Tracheal epithelial cell (primary cell): ENCODE data around the gene PRH2. TPM values are rescaled to one million over a fixed set of nuclear protein-coding genes. Genes with fewer than 3 reads are reported as not detected.

Source experiments
- total RNA-seq: library from RNA; depleted of rRNA; stranded (reverse); fragments of >200 nt; gene quantifications from 2 replicates; pipeline ENCODE4 v1.2.1, GENCODE V29; 2014

PRH2 gene
- total RNA-seq, result not detected in 2 replicates

GRCh38 chr12:10928746-10929286 lies at the start of gene PRH2:
Gene PRH2, plus strand, starts transcription at chr12:10929236. Its CDS starts 38 bp downstream, at chr12:10929274.

GRCh38 chr12:10884086-10884725 lies 44.8 kb upstream of the PRH2 start, which contains the start of gene PRH1:
Gene PRH1, minus strand, starts transcription at chr12:10884255. Its CDS starts 38 bp downstream, at chr12:10884217.

DNA sequence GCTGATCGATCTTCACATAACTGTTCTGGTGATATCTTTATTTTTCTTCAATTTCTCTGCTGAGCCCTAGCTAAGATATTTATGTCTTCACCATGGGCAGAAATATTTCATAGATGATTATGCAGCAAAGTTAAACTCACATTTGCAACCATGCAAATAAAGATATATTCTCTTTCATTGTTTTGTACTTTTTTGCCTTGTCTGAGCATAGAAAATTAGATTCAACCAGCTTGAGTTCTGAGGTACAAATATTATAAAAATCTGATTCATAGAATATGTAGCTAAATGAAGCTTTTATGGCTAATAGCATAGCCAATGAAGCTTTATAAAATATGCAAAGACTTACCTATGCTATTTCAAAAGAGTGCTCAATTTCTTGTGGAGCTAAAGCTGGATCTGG lies 19.6 kb upstream of the PRH2 start, which contains the start of gene TAS2R13:
TAS2R13 (minus strand) TSS at position 101 of the 400 bp plus-strand sequence. CDS start 264 bp downstream, outside the sequence.

DNA sequence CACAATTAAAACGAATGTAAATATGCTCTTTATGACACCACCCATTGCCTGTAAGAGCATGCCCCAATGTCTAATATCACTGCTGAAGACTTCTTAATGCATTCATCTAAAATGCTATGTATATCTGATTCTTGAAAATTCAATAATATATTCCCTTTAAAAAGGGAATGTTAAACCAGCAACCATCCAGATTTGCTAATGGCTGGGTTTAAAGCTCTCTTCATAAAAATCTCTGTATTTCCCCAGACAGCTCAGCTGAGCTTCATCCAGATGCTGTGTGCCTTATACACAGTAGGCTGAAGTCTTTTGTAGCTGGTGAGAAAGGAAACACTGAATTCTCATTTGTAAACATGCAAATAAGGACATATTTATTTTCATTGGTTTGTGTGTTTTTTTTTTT lies 10.1 kb downstream of the PRH2 start, which contains the start of gene TAS2R14:
TAS2R14 (minus strand) TSS at position 101 of the 400 bp plus-strand sequence; CDS start at position 45, 56 bp downstream.

Other genes starting within 250 kb of the PRH2 start
- 136 and 147 TPM in 2 replicates for gene YBX3, start 205.9 kb upstream of the PRH2 start, total RNA-seq
- gene TAS2R7, start 126.6 kb upstream of the PRH2 start, total RNA-seq, result not detected in 2 replicates
- not detected in 2 replicates for gene TAS2R8, start 122.0 kb upstream of the PRH2 start, total RNA-seq
- gene TAS2R9, start 119.1 kb upstream of the PRH2 start, total RNA-seq, result not detected in 2 replicates
- gene TAS2R10, start 102.9 kb upstream of the PRH2 start, total RNA-seq, result 0.21 and 0.24 TPM in 2 replicates
- gene PRR4, start 79.8 kb upstream of the PRH2 start, total RNA-seq, result 0.64 TPM in 1 of 2 replicates, not detected in the other
- 3.4 and 4.3 TPM in 2 replicates for gene PRH1, start 45.0 kb upstream of the PRH2 start, total RNA-seq
- 0.48 and 0.64 TPM in 2 replicates for gene TAS2R13, start 19.7 kb upstream of the PRH2 start, total RNA-seq
- gene TAS2R14, start 10.0 kb downstream of the PRH2 start, total RNA-seq, result 0.96 and 1.9 TPM in 2 replicates
- gene TAS2R50, start 57.7 kb downstream of the PRH2 start, total RNA-seq, result 0.85 and 0.96 TPM in 2 replicates
- gene TAS2R20, start 69.1 kb downstream of the PRH2 start, total RNA-seq, result 0.64 and 0.96 TPM in 2 replicates
- gene TAS2R19, start 93.4 kb downstream of the PRH2 start, total RNA-seq, result 0.43 and 1.2 TPM in 2 replicates
- gene TAS2R31, start 102.2 kb downstream of the PRH2 start, total RNA-seq, result 1.2 TPM in 1 of 2 replicates, not detected in the other
- gene TAS2R46, start 133.1 kb downstream of the PRH2 start, total RNA-seq, result 0.85 and 0.96 TPM in 2 replicates
- 0.96 TPM in 1 of 2 replicates, not detected in the other for gene TAS2R43, start 163.1 kb downstream of the PRH2 start, total RNA-seq
- gene TAS2R30, start 205.4 kb downstream of the PRH2 start, total RNA-seq, result 1.2 and 2.8 TPM in 2 replicates
- gene SMIM10L1, start 242.0 kb downstream of the PRH2 start, total RNA-seq, result 3.9 and 5.5 TPM in 2 replicates